ENCODE results near the gene MARF1. TPM values are rescaled to one million over a fixed set of nuclear protein-coding genes. Genes with fewer than 3 reads are reported as not detected.

The MARF1 gene
- total and polyA plus RNA-seq, 2 of the 8 experiments (the other 6 are each of a cell fraction or from before 2014, with no cell fraction given) = 5.6 to 31.4 TPM

DNA sequence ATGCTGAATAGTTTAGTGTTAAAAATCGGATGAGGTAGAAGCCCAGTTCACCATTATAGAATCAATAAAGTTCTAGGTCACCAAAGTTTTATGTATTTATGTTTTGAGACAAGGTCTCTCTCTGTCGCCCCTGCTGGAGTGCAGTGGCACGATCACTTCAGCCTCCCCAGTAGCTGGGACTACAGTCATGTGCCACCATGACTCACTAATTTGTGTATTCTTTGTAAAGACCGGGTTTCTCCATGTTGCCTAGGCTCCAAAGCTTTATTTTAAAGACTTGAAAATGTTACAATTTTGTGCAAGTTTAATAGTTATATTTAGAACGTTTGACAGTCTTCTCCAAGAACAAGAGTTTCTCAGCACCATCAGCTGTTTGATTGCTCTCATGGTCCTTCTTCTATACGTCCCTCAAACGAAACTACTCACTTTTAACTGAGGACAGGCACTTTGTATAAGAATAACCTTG, 39.2 kb upstream of the MARF1 start (continued):
- TF ChIP-seq, protein P1, sequence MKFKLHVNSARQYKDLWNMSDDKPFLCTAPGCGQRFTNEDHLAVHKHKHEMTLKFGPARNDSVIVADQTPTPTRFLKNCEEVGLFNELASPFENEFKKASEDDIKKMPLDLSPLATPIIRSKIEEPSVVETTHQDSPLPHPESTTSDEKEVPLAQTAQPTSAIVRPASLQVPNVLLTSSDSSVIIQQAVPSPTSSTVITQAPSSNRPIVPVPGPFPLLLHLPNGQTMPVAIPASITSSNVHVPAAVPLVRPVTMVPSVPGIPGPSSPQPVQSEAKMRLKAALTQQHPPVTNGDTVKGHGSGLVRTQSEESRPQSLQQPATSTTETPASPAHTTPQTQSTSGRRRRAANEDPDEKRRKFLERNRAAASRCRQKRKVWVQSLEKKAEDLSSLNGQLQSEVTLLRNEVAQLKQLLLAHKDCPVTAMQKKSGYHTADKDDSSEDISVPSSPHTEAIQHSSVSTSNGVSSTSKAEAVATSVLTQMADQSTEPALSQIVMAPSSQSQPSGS (IDR thresholded peaks at IDR 0.05; ENCODE audit: low read length) = no peak

All from H1 (cell line).